ENCODE data around the gene SOD1.

SOD1 gene

DNA sequence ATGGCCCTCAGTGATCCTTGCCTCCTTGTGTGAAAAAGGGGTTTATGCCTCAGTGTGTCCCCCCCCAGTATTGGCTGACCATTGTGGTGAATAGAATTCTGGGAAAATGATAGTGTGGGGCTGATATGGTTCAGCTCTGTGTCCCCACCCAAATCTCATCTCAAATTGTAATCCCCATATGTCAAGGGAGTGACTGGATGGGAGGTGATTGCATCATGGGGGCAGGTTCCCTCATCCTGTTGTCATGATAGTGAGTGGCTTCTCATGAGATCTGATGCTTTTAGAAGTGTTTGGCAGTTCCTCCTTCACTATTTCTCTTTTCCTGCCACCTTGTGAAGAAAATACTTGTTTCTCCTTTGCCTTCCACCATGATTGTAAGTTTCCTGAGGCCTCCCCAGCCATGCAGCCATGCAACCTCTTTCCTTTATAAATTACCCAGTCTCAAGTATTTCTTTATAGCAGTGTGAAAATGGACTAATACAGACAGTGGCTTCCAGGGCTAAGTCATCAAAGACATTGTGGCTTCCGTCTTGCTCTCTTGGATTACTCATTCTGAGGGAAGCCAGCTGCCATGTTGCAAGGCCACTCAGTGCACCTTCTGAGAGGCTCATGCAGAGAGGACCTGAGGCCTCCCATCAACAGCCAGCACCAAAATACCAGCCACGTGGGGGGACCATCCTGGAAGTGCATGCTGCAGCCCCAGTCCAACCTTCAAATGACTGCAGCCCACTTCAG lies 40.6 kb upstream of the SOD1 start:
- H3K4me3 Mint-ChIP-seq = no peak overlapping the region
- DNase-seq = no peak
- peaks cover 3% of the 10 kb centered on the region for H3K9me3 Mint-ChIP-seq
- no peak for TF ChIP-seq CTCF (IDR thresholded peaks at IDR 0.05)
- peaks cover 5% of the 10 kb centered on the region for H3K27me3 Mint-ChIP-seq (ENCODE audit: low read depth, poor library complexity)
- no peaks in the 10 kb centered on the region for H3K4me1 Mint-ChIP-seq
- no peak overlapping the region for H3K27ac Mint-ChIP-seq
- no peaks in the 10 kb centered on the region for H3K36me3 Mint-ChIP-seq (ENCODE audit: low read depth)

DNA sequence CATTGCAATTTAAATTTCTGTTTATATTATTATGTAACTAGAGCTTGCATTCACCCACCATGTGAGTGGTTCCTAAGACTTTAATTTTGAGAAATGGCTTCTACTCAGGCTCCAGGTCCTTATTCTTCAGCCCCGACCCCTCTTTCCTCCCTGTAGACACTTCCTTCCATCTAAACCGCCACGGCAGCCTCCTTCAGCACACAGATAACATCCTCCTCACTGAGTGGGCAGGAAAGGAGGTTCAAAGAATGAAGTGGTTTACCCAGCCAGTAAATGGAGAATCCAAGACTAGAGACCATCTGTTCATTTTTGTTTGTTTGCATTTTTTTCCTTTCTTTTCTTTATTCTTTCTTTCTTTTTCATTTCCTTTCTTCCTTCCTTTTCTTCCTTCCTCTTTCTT lies 37.1 kb upstream of the SOD1 start:
- Mint-ChIP-seq H3K9me3 (peaks cover 3% of the 10 kb centered on the region), H3K27me3 (ENCODE audit: low read depth, poor library complexity) (no peaks in the 10 kb centered on the region), H3K36me3 (ENCODE audit: low read depth) (peaks cover under 1% of the 10 kb centered on the region), H3K27ac (no peak overlapping the region), H3K4me1 (no peaks in the 10 kb centered on the region), H3K4me3 (no peak overlapping the region)
- no peak for DNase-seq
- no peak for TF ChIP-seq CTCF (IDR thresholded peaks at IDR 0.05)

GRCh38 chr21:31623664-31624063 lies 35.8 kb upstream of the SOD1 start:
- Mint-ChIP-seq H3K27me3 (ENCODE audit: low read depth, poor library complexity) (peaks cover 2% of the 10 kb centered on the region), H3K4me1 (peaks cover 4% of the 10 kb centered on the region)
- DNase-seq = no peak

DNA sequence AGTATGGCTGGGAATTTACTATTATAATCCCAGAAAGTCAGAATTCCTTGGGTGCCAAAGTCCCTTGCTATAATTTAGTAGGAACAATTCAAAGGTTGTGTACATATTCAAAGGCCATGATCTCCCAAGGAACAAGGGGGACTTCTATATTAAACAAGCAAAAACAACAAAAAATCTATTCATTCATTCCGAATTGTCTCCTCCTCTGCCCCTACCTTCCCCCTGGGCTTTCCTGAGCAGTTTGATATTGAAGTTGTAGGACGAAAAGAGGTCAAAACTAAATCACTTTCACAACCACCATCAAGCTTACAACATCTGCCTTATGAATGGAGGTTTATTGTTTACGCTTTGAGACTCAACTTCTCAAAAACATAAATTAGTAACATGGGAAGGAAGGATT lies 35.3 kb upstream of the SOD1 start:
- Mint-ChIP-seq H3K4me3 (no peak overlapping the region), H3K4me1 (peaks cover 4% of the 10 kb centered on the region), H3K27me3 (ENCODE audit: low read depth, poor library complexity) (peaks cover 2% of the 10 kb centered on the region), H3K36me3 (ENCODE audit: low read depth) (peaks cover 4% of the 10 kb centered on the region), H3K27ac (no peak overlapping the region), H3K9me3 (peaks cover 1% of the 10 kb centered on the region)
- no peak for DNase-seq
- TF ChIP-seq CTCF (IDR thresholded peaks at IDR 0.05) = no peak

More at GRCh38 chr21:31623664-31624063, 35.8 kb upstream of the SOD1 start:
- H3K4me3 Mint-ChIP-seq = no peak overlapping the region
- peak; percentile 19 for TF ChIP-seq CTCF (IDR thresholded peaks at IDR 0.05)
- no peak overlapping the region for H3K27ac Mint-ChIP-seq
- H3K36me3 Mint-ChIP-seq (ENCODE audit: low read depth) = peaks cover 4% of the 10 kb centered on the region
- H3K9me3 Mint-ChIP-seq = peaks cover 3% of the 10 kb centered on the region

DNA sequence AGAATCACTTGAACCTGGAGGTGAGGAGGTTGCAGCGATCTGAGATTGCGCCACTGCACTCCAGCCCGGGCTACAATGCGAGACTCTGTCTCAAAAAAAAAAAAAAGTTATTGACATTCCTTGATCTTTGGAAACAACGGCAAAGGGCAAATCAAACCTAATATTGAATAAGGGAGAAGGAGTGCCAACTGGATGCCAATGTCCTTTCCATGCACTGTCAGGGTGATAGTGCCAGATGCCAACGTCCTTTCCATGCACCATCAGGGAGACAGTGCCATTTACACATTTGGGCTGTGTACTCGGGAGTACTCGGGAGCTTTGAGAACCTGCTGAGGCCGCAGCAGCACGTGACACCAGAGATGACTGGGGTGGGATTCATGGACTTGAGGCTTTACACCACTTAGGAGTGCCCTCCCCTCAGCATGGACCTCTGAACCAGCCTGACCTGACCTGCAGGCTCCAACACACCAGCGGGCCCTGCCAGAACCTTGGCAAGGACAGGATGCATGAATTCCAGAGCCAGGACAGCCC lies 34.5 kb upstream of the SOD1 start:
- H3K4me1 Mint-ChIP-seq = peaks cover 8% of the 10 kb centered on the region
- H3K36me3 Mint-ChIP-seq (ENCODE audit: low read depth) = peaks cover 4% of the 10 kb centered on the region
- no peak overlapping the region for H3K27ac Mint-ChIP-seq
- H3K27me3 Mint-ChIP-seq (ENCODE audit: low read depth, poor library complexity) = peaks cover 2% of the 10 kb centered on the region
- H3K4me3 Mint-ChIP-seq = no peak overlapping the region
- TF ChIP-seq CTCF (IDR thresholded peaks at IDR 0.05) = no peak
- H3K9me3 Mint-ChIP-seq = no peaks in the 10 kb centered on the region
- no peak for DNase-seq

All from nephron progenitor cell (in vitro differentiated cells).